GM12878 (cell line): ENCODE results near the gene CREBBP. TPM values are rescaled to one million over a fixed set of nuclear protein-coding genes. Genes with fewer than 3 reads are reported as not detected.

Experiments used
- ATF2 ChIP-seq: IDR thresholded peaks from 2 replicates; pipeline ENCODE4 v1.6.1; 2012; ENCODE audit warnings: low read length, inconsistent platforms
- BMI1 ChIP-seq: fragments of 450-650 bp; IDR thresholded peaks from 2 replicates; pipeline ENCODE4 v1.6.1; 2016; ENCODE audit warnings: mild to moderate bottlenecking, moderate library complexity, borderline replicate concordance
- CBX5 ChIP-seq: sonication (generic); IDR thresholded peaks from 2 replicates; pipeline ENCODE4 v1.6.1; 2016; ENCODE audit warnings: low read depth, moderate library complexity, mild to moderate bottlenecking, inconsistent platforms
- CEBPB ChIP-seq, 2 experiments: fragments of 150-350 bp in 1 of 2; IDR thresholded peaks; 2 replicates each; pipeline ENCODE4 v1.6.1; 2012 to 2014; ENCODE audit warnings: low read depth in 2 of 2, low read length in 2 of 2, borderline replicate concordance in 1 of 2, inconsistent platforms in 1 of 2
- CHD2 ChIP-seq: IDR thresholded peaks from 2 replicates; pipeline ENCODE4 v1.6.1; 2011; ENCODE audit warnings: low read depth, low read length, improper control_type of control experiment, borderline replicate concordance
- EZH2 ChIP-seq: IDR thresholded peaks from 2 replicates; pipeline ENCODE4 v1.6.1; 2012; ENCODE audit warnings: low read depth, mild to moderate bottlenecking, control low read depth, inconsistent platforms, low read length, borderline replicate concordance; ENCODE audit not compliant: control insufficient read depth
- FOS ChIP-seq: IDR thresholded peaks from 3 replicates; pipeline ENCODE4 v1.6.1; 2011; ENCODE audit warnings: borderline replicate concordance; ENCODE audit not compliant: insufficient read length; ENCODE audit errors: extremely low read depth
- HDAC2 ChIP-seq: fragments of 200-600 bp; sonication (generic); IDR thresholded peaks from 2 replicates; pipeline ENCODE4 v1.6.1; 2017
- IKZF1 ChIP-seq: fragments of 450-650 bp; conservative IDR thresholded peaks from 2 replicates; pipeline ENCODE4 v1.6.1; 2017; ENCODE audit warnings: antibody characterized with exemption, mild to moderate bottlenecking
- KAT2A ChIP-seq: conservative IDR thresholded peaks from 2 replicates; pipeline ENCODE4 v1.6.1; 2011; ENCODE audit warnings: low read depth, low read length; ENCODE audit not compliant: control insufficient read depth
- KDM1A ChIP-seq: fragments of 200-600 bp; sonication (generic); IDR thresholded peaks from 2 replicates; pipeline ENCODE4 v1.6.1; 2016; ENCODE audit warnings: borderline replicate concordance
- KLF5 ChIP-seq: fragments of 450-650 bp; IDR thresholded peaks from 2 replicates; pipeline ENCODE4 v1.6.1; 2014; ENCODE audit warnings: mild to moderate bottlenecking; ENCODE audit not compliant: partially characterized antibody
- MTA2 ChIP-seq: fragments of 450-650 bp; IDR thresholded peaks from 2 replicates; pipeline ENCODE4 v1.6.1; 2016; ENCODE audit warnings: low read depth, mild to moderate bottlenecking, moderate library complexity
- NBN ChIP-seq: fragments of 450-650 bp; IDR thresholded peaks from 2 replicates; pipeline ENCODE4 v1.6.1; 2016
- SMARCA5 ChIP-seq: fragments of 450-650 bp; IDR thresholded peaks from 2 replicates; pipeline ENCODE4 v1.6.1; 2017; ENCODE audit warnings: mild to moderate bottlenecking
- SMC3 ChIP-seq: IDR thresholded peaks from 2 replicates; pipeline ENCODE4 v1.6.1; 2011; ENCODE audit warnings: low read length, improper control_type of control experiment, borderline replicate concordance
- SREBF1 ChIP-seq: IDR thresholded peaks from 2 replicates; pipeline ENCODE4 v1.6.1; 2012; ENCODE audit warnings: mild to moderate bottlenecking, low read length
- SREBF2 ChIP-seq: IDR thresholded peaks from 2 replicates; pipeline ENCODE4 v1.6.1; 2012; ENCODE audit warnings: mild to moderate bottlenecking, low read length
- STAT3 ChIP-seq: IDR thresholded peaks from 2 replicates; pipeline ENCODE4 v1.6.1; 2011; ENCODE audit warnings: low read depth, low read length, improper control_type of control experiment
- SUZ12 ChIP-seq: fragments of 200-600 bp; sonication (generic); IDR thresholded peaks from one replicate; pipeline ENCODE4 v1.6.1; 2018; ENCODE audit warnings: antibody characterized with exemption, mild to moderate bottlenecking; ENCODE audit not compliant: unreplicated experiment
- TCF3 ChIP-seq: IDR thresholded peaks from 2 replicates; pipeline ENCODE4 v1.6.1; 2012; ENCODE audit warnings: low read depth, mild to moderate bottlenecking, low read length, borderline replicate concordance; ENCODE audit not compliant: insufficient read depth
- TCF7 ChIP-seq: IDR thresholded peaks from 2 replicates; pipeline ENCODE4 v1.6.1; 2014; ENCODE audit warnings: antibody characterized with exemption, borderline replicate concordance
- YY1 ChIP-seq: IDR thresholded peaks from 2 replicates; pipeline ENCODE4 v1.6.1; 2011; ENCODE audit warnings: low read depth, mild to moderate bottlenecking, low read length
- ZBED1 ChIP-seq: IDR thresholded peaks from 2 replicates; pipeline ENCODE4 v1.6.1; 2016; ENCODE audit warnings: borderline replicate concordance
- ZNF217 ChIP-seq: fragments of 450-650 bp; IDR thresholded peaks from 2 replicates; pipeline ENCODE4 v1.6.1; 2017; ENCODE audit warnings: antibody characterized with exemption, mild to moderate bottlenecking
- ZNF274 ChIP-seq: IDR thresholded peaks from one replicate; pipeline ENCODE4 v1.8.0; 2011; ENCODE audit not compliant: insufficient read length, insufficient read depth
- ZZZ3 ChIP-seq: IDR thresholded peaks from 2 replicates; pipeline ENCODE4 v1.6.1; 2011; ENCODE audit warnings: low read depth; ENCODE audit not compliant: control insufficient read depth, insufficient read length
- polyA plus RNA-seq, 11 experiments: library from polyadenylated mRNA; depleted of rRNA in 4 of 11; unstranded in 6 of 11; stranded (reverse) in 5 of 11; fragments of >200 nt; fragmentation: Nextera tagmentation in 4 of 11; fragmentation: Illumina TruSeq in 1 of 11; extraction: Ambion mirVana in 4 of 11; extraction: Trizol in 1 of 11; gene quantifications; 1 replicate in 1 of 11; 2 replicates in 10 of 11; pipeline versions ENCODE4 v1.2.1 to v1.2.3, GENCODE V29; 2011 to 2016; ENCODE audit warnings: inconsistent platforms in 2 of 11, missing spikeins in 2 of 11, low read depth in 1 of 11
- total RNA-seq, 4 experiments: library from RNA; depleted of rRNA in 3 of 4; stranded (reverse); fragments of >200 nt in 3 of 4; fragmentation: Illumina TruSeq in 1 of 4; extraction: Trizol in 1 of 4; gene quantifications; 2 replicates each; pipeline versions ENCODE4 v1.2.1 to v1.2.3, GENCODE V29; 2013 to 2021
- TF ChIP-seq, protein P1 (sequence below): IDR thresholded peaks from 2 replicates; pipeline ENCODE4 v1.6.1; 2012; ENCODE audit warnings: mild to moderate bottlenecking, low read depth, low read length
- TF ChIP-seq, protein P2 (sequence below): IDR thresholded peaks from 2 replicates; pipeline ENCODE4 v1.6.1; 2012; ENCODE audit warnings: low read depth, low read length, improper control_type of control experiment

CREBBP gene
- total and polyA plus RNA-seq, 10 of the 15 experiments (the other 5 are each of a cell fraction or from before 2014, with no cell fraction given): 3.4 to 32.7 (median 7.9) TPM

GRCh38 chr16:3857189-3858043 is 23.1 kb downstream of the CREBBP start (continued):
- TF ChIP-seq, protein P1, sequence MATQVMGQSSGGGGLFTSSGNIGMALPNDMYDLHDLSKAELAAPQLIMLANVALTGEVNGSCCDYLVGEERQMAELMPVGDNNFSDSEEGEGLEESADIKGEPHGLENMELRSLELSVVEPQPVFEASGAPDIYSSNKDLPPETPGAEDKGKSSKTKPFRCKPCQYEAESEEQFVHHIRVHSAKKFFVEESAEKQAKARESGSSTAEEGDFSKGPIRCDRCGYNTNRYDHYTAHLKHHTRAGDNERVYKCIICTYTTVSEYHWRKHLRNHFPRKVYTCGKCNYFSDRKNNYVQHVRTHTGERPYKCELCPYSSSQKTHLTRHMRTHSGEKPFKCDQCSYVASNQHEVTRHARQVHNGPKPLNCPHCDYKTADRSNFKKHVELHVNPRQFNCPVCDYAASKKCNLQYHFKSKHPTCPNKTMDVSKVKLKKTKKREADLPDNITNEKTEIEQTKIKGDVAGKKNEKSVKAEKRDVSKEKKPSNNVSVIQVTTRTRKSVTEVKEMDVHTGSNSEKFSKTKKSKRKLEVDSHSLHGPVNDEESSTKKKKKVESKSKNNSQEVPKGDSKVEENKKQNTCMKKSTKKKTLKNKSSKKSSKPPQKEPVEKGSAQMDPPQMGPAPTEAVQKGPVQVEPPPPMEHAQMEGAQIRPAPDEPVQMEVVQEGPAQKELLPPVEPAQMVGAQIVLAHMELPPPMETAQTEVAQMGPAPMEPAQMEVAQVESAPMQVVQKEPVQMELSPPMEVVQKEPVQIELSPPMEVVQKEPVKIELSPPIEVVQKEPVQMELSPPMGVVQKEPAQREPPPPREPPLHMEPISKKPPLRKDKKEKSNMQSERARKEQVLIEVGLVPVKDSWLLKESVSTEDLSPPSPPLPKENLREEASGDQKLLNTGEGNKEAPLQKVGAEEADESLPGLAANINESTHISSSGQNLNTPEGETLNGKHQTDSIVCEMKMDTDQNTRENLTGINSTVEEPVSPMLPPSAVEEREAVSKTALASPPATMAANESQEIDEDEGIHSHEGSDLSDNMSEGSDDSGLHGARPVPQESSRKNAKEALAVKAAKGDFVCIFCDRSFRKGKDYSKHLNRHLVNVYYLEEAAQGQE: no peak
- TF ChIP-seq SREBF1: no peak
- no peak for TF ChIP-seq ZZZ3
- TF ChIP-seq EZH2: no peak
- TF ChIP-seq CBX5: no peak
- TF ChIP-seq YY1: no peak
- peak; percentile 68; the same call in 1 of the 2 replicates for TF ChIP-seq MTA2
- TF ChIP-seq TCF3: no peak
- TF ChIP-seq CEBPB (IDR thresholded peaks at IDR 0.05; ENCODE audit: borderline replicate concordance in 1 of 2, low read depth in 2 of 2, low read length in 2 of 2): no peak
- no peak for TF ChIP-seq SUZ12
- TF ChIP-seq ZNF217: no peak
- 0 out of 2 replicates have a peak, but pooled peaks have one; percentile 40 for TF ChIP-seq ATF2
- TF ChIP-seq CHD2: no peak
- TF ChIP-seq KLF5: no peak
- peak; percentile 27; the same call in 1 of the 2 replicates for TF ChIP-seq IKZF1
- TF ChIP-seq KAT2A: no peak
- no peak for TF ChIP-seq SMARCA5
- no peak for TF ChIP-seq KDM1A
- TF ChIP-seq NBN: no peak
- TF ChIP-seq HDAC2: no peak
- no peak for TF ChIP-seq ZBED1
- TF ChIP-seq STAT3: no peak
- TF ChIP-seq FOS: no peak
- TF ChIP-seq SREBF2: no peak
- TF ChIP-seq, protein P2, sequence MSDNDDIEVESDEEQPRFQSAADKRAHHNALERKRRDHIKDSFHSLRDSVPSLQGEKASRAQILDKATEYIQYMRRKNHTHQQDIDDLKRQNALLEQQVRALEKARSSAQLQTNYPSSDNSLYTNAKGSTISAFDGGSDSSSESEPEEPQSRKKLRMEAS: no peak
- TF ChIP-seq SMC3: no peak
- no peak for TF ChIP-seq BMI1
- TF ChIP-seq TCF7: no peak
- TF ChIP-seq ZNF274: no peak
